Measurements from ENCODE around the gene CCDC9B. TPM values are rescaled to one million over a fixed set of nuclear protein-coding genes. Genes with fewer than 3 reads are reported as not detected.

CCDC9B gene
- total RNA-seq, 4 donors from 2014 or later = 5.4 to 34.4 (median 15.0) TPM

GRCh38 chr15:40327457-40327856 is 13.3 kb downstream of the CCDC9B start:
- no peak overlapping the region for H3K27ac ChIP-seq
- intact Hi-C loops (cut with DNase I) = no loop called here
- peaks cover 19 to 79% (median 25%) of the 10 kb centered on the region in 3 donors for H3K4me1 ChIP-seq

GRCh38 chr15:40325700-40326099 is 15.0 kb downstream of the CCDC9B start:
- Histone ChIP-seq H3K27ac (no peak overlapping the region), H3K36me3 (peaks cover 0 to 8% (median 0%) of the 10 kb centered on the region in 3 donors), H3K4me1 (peaks cover 19 to 75% (median 27%) of the 10 kb centered on the region in 3 donors), H3K4me3 (peak overlapping the region in 1 of 4 donors; percentile 86), H3K9me3 (no peaks in the 10 kb centered on the region), H3K27me3 (peaks cover 0 to 10% (median 0%) of the 10 kb centered on the region in 4 donors)
- TF ChIP-seq CTCF (IDR thresholded peaks at IDR 0.05) (no peak), POLR2A (IDR thresholded peaks at IDR 0.05) (no peak)
- DNase-seq = no peak
- WGBS, 2 donors = 79 to 93% methylated on average over 2 of the region's 2 CpGs
- intact Hi-C loops (cut with DNase I) = no loop called here

More at GRCh38 chr15:40327457-40327856, 13.3 kb downstream of the CCDC9B start:
- H3K9me3 ChIP-seq = no peaks in the 10 kb centered on the region
- H3K4me3 ChIP-seq = no peak overlapping the region
- H3K36me3 ChIP-seq = peaks cover 0 to 8% (median 0%) of the 10 kb centered on the region in 3 donors
- no peak for DNase-seq
- TF ChIP-seq CTCF (IDR thresholded peaks at IDR 0.05) (no peak), POLR2A (IDR thresholded peaks at IDR 0.05) (no peak)
- H3K27me3 ChIP-seq = peaks cover 0 to 10% (median 0%) of the 10 kb centered on the region in 4 donors
- 76 to 77% methylated on average over 2 to 4 of the region's 6 CpGs for WGBS, 2 donors

- H3K27me3 ChIP-seq = peaks cover 0 to 10% (median 0%) of the 10 kb centered on the region in 4 donors
- intact Hi-C loops (cut with DNase I) = no loop called here
- no peak for DNase-seq
- H3K27ac ChIP-seq = peak overlapping the region in 2 of 4 donors; percentile 80 to 85
- no peak for TF ChIP-seq CTCF (IDR thresholded peaks at IDR 0.05)
- TF ChIP-seq POLR2A (IDR thresholded peaks at IDR 0.05) = no peak
- 64 to 69% methylated on average over 2 of the region's 2 CpGs for WGBS, 2 donors
- peak overlapping the region in 3 of 4 donors; percentile 68 to 86 (median 86) for H3K4me3 ChIP-seq
- peaks cover 19 to 70% (median 27%) of the 10 kb centered on the region in 3 donors for H3K4me1 ChIP-seq
- H3K9me3 ChIP-seq = no peaks in the 10 kb centered on the region
- H3K36me3 ChIP-seq = peaks cover 0 to 8% (median 0%) of the 10 kb centered on the region in 3 donors
Measured at GRCh38 chr15:40325188-40325587, 15.6 kb downstream of the CCDC9B start.

- peaks cover 0 to 8% (median 0%) of the 10 kb centered on the region in 3 donors for H3K36me3 ChIP-seq
- no peak for DNase-seq
- intact Hi-C loops (cut with DNase I) = no loop called here
- peaks cover 0 to 16% (median 0%) of the 10 kb centered on the region in 4 donors for H3K27me3 ChIP-seq
- H3K27ac ChIP-seq = peak overlapping the region; percentile 73 to 91 (median 82)
- TF ChIP-seq POLR2A (IDR thresholded peaks at IDR 0.05) (no peak), CTCF (IDR thresholded peaks at IDR 0.05) (no peak)
- no peaks in the 10 kb centered on the region for H3K9me3 ChIP-seq
- peaks cover 19 to 63% (median 27%) of the 10 kb centered on the region in 3 donors for H3K4me1 ChIP-seq
- WGBS, 2 donors = 8 to 39% methylated on average over 1 to 5 of the region's 101 CpGs
- H3K4me3 ChIP-seq = peak overlapping the region; percentile 63 to 86 (median 77)
Measured at GRCh38 chr15:40323953-40324937, 16.5 kb downstream of the CCDC9B start.

All from esophagus squamous epithelium (tissue), 5 donors.